ENCODE data around the gene ESR1.

DNA sequence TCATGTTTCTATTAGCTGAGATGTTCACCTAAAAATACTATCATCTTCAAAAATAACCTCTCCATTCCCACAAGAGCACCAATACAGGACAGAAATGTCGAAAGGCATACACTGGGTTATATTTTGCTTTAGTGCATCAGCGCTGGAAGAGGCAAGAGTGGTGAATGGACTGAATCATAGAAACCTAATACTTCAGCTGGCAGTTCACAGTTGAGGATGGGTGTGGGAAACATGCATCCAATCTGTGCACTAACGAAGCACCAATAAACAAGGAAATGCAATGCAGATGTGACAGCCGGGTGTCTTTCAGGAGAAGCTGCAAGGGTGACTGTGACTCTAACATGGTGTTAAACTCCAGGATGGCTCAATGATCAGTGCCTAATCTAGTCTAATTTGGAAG lies 365.8 kb downstream of the ESR1 start:
- TF ChIP-seq, protein P1, sequence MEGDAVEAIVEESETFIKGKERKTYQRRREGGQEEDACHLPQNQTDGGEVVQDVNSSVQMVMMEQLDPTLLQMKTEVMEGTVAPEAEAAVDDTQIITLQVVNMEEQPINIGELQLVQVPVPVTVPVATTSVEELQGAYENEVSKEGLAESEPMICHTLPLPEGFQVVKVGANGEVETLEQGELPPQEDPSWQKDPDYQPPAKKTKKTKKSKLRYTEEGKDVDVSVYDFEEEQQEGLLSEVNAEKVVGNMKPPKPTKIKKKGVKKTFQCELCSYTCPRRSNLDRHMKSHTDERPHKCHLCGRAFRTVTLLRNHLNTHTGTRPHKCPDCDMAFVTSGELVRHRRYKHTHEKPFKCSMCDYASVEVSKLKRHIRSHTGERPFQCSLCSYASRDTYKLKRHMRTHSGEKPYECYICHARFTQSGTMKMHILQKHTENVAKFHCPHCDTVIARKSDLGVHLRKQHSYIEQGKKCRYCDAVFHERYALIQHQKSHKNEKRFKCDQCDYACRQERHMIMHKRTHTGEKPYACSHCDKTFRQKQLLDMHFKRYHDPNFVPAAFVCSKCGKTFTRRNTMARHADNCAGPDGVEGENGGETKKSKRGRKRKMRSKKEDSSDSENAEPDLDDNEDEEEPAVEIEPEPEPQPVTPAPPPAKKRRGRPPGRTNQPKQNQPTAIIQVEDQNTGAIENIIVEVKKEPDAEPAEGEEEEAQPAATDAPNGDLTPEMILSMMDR (IDR thresholded peaks at IDR 0.05; ENCODE audit: insufficient read depth, low read depth, low read length): no peak
- TF ChIP-seq EZH2 (IDR thresholded peaks at IDR 0.05; ENCODE audit: insufficient read depth, low read length): no peak
